NCI-H345 treated with DMSO at 0.1 percent for 48 hours (cell line): Measurements from ENCODE around the gene CLDN6.
"Not testable (repeated sequence)": the region's sequence is repeated elsewhere in the genome, so short reads cannot be mapped to it uniquely, and the experiment has no call there.

Source experiments
- DNase-seq: peaks from one replicate; lab custom pipeline; 2025; ENCODE audit not compliant: unreplicated experiment; lab: John Stamatoyannopoulos, UW

Gene CLDN6

GRCh38 chr16:3017794-3018506 lies at the start of gene CLDN6:
CLDN6 (minus strand) TSS chr16:3018183; CDS start chr16:3016021, 2,162 bp downstream.
- DNase-seq: no peak

- DNase-seq: no peak
Measured at GRCh38 chr16:3066440-3066748, 48.4 kb upstream of the CLDN6 start.

GRCh38 chr16:3065742-3066439 lies 47.9 kb upstream of the CLDN6 start:
- DNase-seq: no peak

GRCh38 chr16:3065069-3065741 lies 47.2 kb upstream of the CLDN6 start, which contains the start of gene IL32:
IL32 (plus strand) TSS chr16:3065640; CDS start chr16:3065812, 172 bp downstream.
- no peak for DNase-seq

- no peak for DNase-seq
Measured at GRCh38 chr16:3063625-3064386, 45.8 kb upstream of the CLDN6 start.

GRCh38 chr16:3062553-3062952 lies 44.6 kb upstream of the CLDN6 start:
- DNase-seq: no peak

- no peak for DNase-seq
Measured at GRCh38 chr16:3060339-3061127, 42.5 kb upstream of the CLDN6 start.

- no peak for DNase-seq
Measured at GRCh38 chr16:3059723-3060242, 41.8 kb upstream of the CLDN6 start.

GRCh38 chr16:3059041-3059722 lies 41.2 kb upstream of the CLDN6 start:
- DNase-seq: peak; percentile 56

- no peak for DNase-seq
Measured at GRCh38 chr16:3058139-3059030, 40.4 kb upstream of the CLDN6 start.

GRCh38 chr16:3057181-3058138 lies 39.5 kb upstream of the CLDN6 start:
- no peak for DNase-seq

- no peak for DNase-seq
Measured at GRCh38 chr16:3056336-3057180, 38.6 kb upstream of the CLDN6 start.

- DNase-seq: not testable (repeated sequence)
Measured at GRCh38 chr16:3055734-3056115, 37.7 kb upstream of the CLDN6 start.

- no peak for DNase-seq
Measured at GRCh38 chr16:3054965-3055733, 37.2 kb upstream of the CLDN6 start.

- DNase-seq: not testable (repeated sequence)
Measured at GRCh38 chr16:3053330-3053710, 35.3 kb upstream of the CLDN6 start.
